AG09319 (cell line): ENCODE data around the gene AGK.

Experiments used
- DNase-seq: peaks from one replicate; pipeline ENCODE4 v3.0.0-alpha.2; 2010; ENCODE audit warnings: low read depth; ENCODE audit errors: extremely low read depth
- CTCF ChIP-seq: IDR thresholded peaks from 2 replicates; pipeline ENCODE4 v1.5.1; 2011; ENCODE audit warnings: low read depth, mild to moderate bottlenecking, inconsistent platforms, low read length, moderate library complexity

The AGK gene

GRCh38 chr7:141588912-141589311, 37.7 kb downstream of the AGK start:
- TF ChIP-seq CTCF, result no peak
- DNase-seq, result no peak

- DNase-seq, result no peak
These were observed 38.9 kb downstream of the AGK start for GRCh38 chr7:141590071-141590470.

GRCh38 chr7:141590666-141591065, 39.5 kb downstream of the AGK start:
- DNase-seq, result no peak
- TF ChIP-seq CTCF, result no peak

More at GRCh38 chr7:141590071-141590470, 38.9 kb downstream of the AGK start:
- no peak for TF ChIP-seq CTCF

GRCh38 chr7:141593134-141593533, 41.9 kb downstream of the AGK start:
- DNase-seq, result no peak
- TF ChIP-seq CTCF, result no peak

GRCh38 chr7:141597966-141598365, 46.8 kb downstream of the AGK start:
- TF ChIP-seq CTCF, result no peak
- DNase-seq, result no peak

GRCh38 chr7:141598408-141598807, 47.2 kb downstream of the AGK start:
- DNase-seq, result no peak
- no peak for TF ChIP-seq CTCF

- no peak for TF ChIP-seq CTCF
- no peak for DNase-seq
These were observed 49.2 kb downstream of the AGK start for GRCh38 chr7:141600168-141601006.
